HG02840 (cell line): ENCODE data around the gene NFATC1.

ENCODE experiments used
- ATAC-seq: cut with Tn5 transposase; IDR thresholded peaks from one replicate; pipeline ENCODE4 v1.9.1; 2021; ENCODE audit warnings: mild to moderate bottlenecking, moderate library complexity, moderate number of reproducible peaks; ENCODE audit not compliant: unreplicated experiment, low FRiP score

Gene NFATC1

GRCh38 chr18:79512461-79513380 is 117.0 kb downstream of the NFATC1 start:
- ATAC-seq = no peak

GRCh38 chr18:79513381-79514081 is 117.8 kb downstream of the NFATC1 start:
- no peak for ATAC-seq

- ATAC-seq = no peak
These were observed 119.6 kb downstream of the NFATC1 start for GRCh38 chr18:79515331-79515730.

GRCh38 chr18:79515944-79516351 is 120.2 kb downstream of the NFATC1 start:
- ATAC-seq = no peak

- no peak for ATAC-seq
These were observed 120.8 kb downstream of the NFATC1 start for GRCh38 chr18:79516441-79516931.

GRCh38 chr18:79517341-79517740 is 121.6 kb downstream of the NFATC1 start:
- ATAC-seq = no peak

GRCh38 chr18:79518028-79518682 is 122.4 kb downstream of the NFATC1 start:
- no peak for ATAC-seq

GRCh38 chr18:79518683-79519128 is 123.0 kb downstream of the NFATC1 start:
- no peak for ATAC-seq

GRCh38 chr18:79519751-79520477 is 124.2 kb downstream of the NFATC1 start:
- no peak for ATAC-seq

- ATAC-seq = no peak
These were observed 125.0 kb downstream of the NFATC1 start for GRCh38 chr18:79520478-79521390.

GRCh38 chr18:79521416-79522205 is 125.9 kb downstream of the NFATC1 start:
- ATAC-seq = no peak

GRCh38 chr18:79522451-79523205 is 126.9 kb downstream of the NFATC1 start:
- ATAC-seq = peak; percentile 17

GRCh38 chr18:79523206-79523735 is 127.5 kb downstream of the NFATC1 start:
- ATAC-seq = peak; percentile 36

GRCh38 chr18:79523736-79524180 is 128.0 kb downstream of the NFATC1 start:
- peak; percentile 57 for ATAC-seq

- ATAC-seq = peak; percentile 20
These were observed 128.7 kb downstream of the NFATC1 start for GRCh38 chr18:79524181-79525078.
